Nephron (organoid): ENCODE results near the gene ARHGAP18.

ENCODE experiments used
- H3K27ac Mint-ChIP-seq, 3 experiments: 2 replicates each; pipeline ENCODE4 v1.8.0; 2020; ENCODE audit warnings: mixed read lengths in 3 of 3, mild to moderate bottlenecking in 2 of 3, moderate library complexity in 1 of 3
- H3K27me3 Mint-ChIP-seq: 2 replicates; pipeline ENCODE4 v1.8.0; 2021; ENCODE audit warnings: low read depth, mild to moderate bottlenecking, moderate library complexity, mixed read lengths
- H3K36me3 Mint-ChIP-seq: 2 replicates; pipeline ENCODE4 v1.8.0; 2020; ENCODE audit warnings: low read depth, mixed read lengths
- H3K4me1 Mint-ChIP-seq: 2 replicates; pipeline ENCODE4 v1.8.0; 2020; ENCODE audit warnings: mixed read lengths
- H3K4me3 Mint-ChIP-seq, 3 experiments: 2 replicates each; pipeline ENCODE4 v1.8.0; 2020; ENCODE audit warnings: mild to moderate bottlenecking in 3 of 3, mixed read lengths in 3 of 3, moderate library complexity in 2 of 3
- H3K9me3 Mint-ChIP-seq: 2 replicates; pipeline ENCODE4 v1.8.0; 2020; ENCODE audit warnings: mixed read lengths
- CTCF ChIP-seq, 3 experiments: fragments of 200-600 bp; sonication (generic); IDR thresholded peaks; one replicate each; pipeline ENCODE4 v1.5.0; 2021; ENCODE audit warnings: antibody characterized with exemption in 3 of 3; ENCODE audit not compliant: unreplicated experiment in 3 of 3

ARHGAP18 gene

GRCh38 chr6:129637340-129638054, 72.5 kb downstream of the ARHGAP18 start:
- no peak for TF ChIP-seq CTCF (IDR thresholded peaks at IDR 0.05; ENCODE audit: unreplicated experiment in 3 of 3)
- Mint-ChIP-seq H3K27me3 (no peaks in the 10 kb centered on the region), H3K9me3 (no peaks in the 10 kb centered on the region), H3K36me3 (peaks cover 11% of the 10 kb centered on the region), H3K4me3 (no peak overlapping the region), H3K27ac (peak overlapping the region; percentile 87 to 91 (median 91)), H3K4me1 (peaks cover 49% of the 10 kb centered on the region)

GRCh38 chr6:129635396-129636130, 74.4 kb downstream of the ARHGAP18 start:
- H3K4me1 Mint-ChIP-seq, result peaks cover 35% of the 10 kb centered on the region
- no peak for TF ChIP-seq CTCF (IDR thresholded peaks at IDR 0.05; ENCODE audit: unreplicated experiment in 3 of 3)
- no peaks in the 10 kb centered on the region for H3K9me3 Mint-ChIP-seq
- H3K36me3 Mint-ChIP-seq, result peaks cover 11% of the 10 kb centered on the region
- no peak overlapping the region for H3K4me3 Mint-ChIP-seq
- H3K27ac Mint-ChIP-seq, result peak overlapping the region; percentile 10 to 93 (median 90)
- H3K27me3 Mint-ChIP-seq, result no peaks in the 10 kb centered on the region

- no peak overlapping the region for H3K4me3 Mint-ChIP-seq
- H3K27ac Mint-ChIP-seq, result no peak overlapping the region
- H3K4me1 Mint-ChIP-seq, result peaks cover 35% of the 10 kb centered on the region
- H3K27me3 Mint-ChIP-seq, result no peaks in the 10 kb centered on the region
- no peaks in the 10 kb centered on the region for H3K9me3 Mint-ChIP-seq
- no peak for TF ChIP-seq CTCF (IDR thresholded peaks at IDR 0.05; ENCODE audit: unreplicated experiment in 3 of 3)
- peaks cover 11% of the 10 kb centered on the region for H3K36me3 Mint-ChIP-seq
Observed at GRCh38 chr6:129634411-129635230, 75.4 kb downstream of the ARHGAP18 start.

GRCh38 chr6:129633529-129633928, 76.4 kb downstream of the ARHGAP18 start:
- no peak for TF ChIP-seq CTCF (IDR thresholded peaks at IDR 0.05; ENCODE audit: unreplicated experiment in 3 of 3)
- Mint-ChIP-seq H3K4me3 (no peak overlapping the region), H3K9me3 (no peaks in the 10 kb centered on the region), H3K27ac (no peak overlapping the region), H3K4me1 (peaks cover 26% of the 10 kb centered on the region), H3K27me3 (no peaks in the 10 kb centered on the region), H3K36me3 (peaks cover 11% of the 10 kb centered on the region)

- H3K36me3 Mint-ChIP-seq, result peaks cover 6% of the 10 kb centered on the region
- no peak overlapping the region for H3K27ac Mint-ChIP-seq
- H3K4me3 Mint-ChIP-seq, result no peak overlapping the region
- no peaks in the 10 kb centered on the region for H3K27me3 Mint-ChIP-seq
- no peak for TF ChIP-seq CTCF (IDR thresholded peaks at IDR 0.05; ENCODE audit: unreplicated experiment in 3 of 3)
- no peaks in the 10 kb centered on the region for H3K9me3 Mint-ChIP-seq
- H3K4me1 Mint-ChIP-seq, result peaks cover 12% of the 10 kb centered on the region
Observed at GRCh38 chr6:129632172-129632613, 77.8 kb downstream of the ARHGAP18 start.
